Suprapubic skin (tissue), 3 donors: ENCODE data around the gene ZNF506.
"Not testable (repeated sequence)": the region's sequence is repeated elsewhere in the genome, so short reads cannot be mapped to it uniquely, and the experiment has no call there.

Experiments used
- POLR2A ChIP-seq, 2 donors: fragments of 450-650 bp; IDR thresholded peaks; one replicate each; pipeline ENCODE4 v1.6.1; 2017; ENCODE audit warnings: antibody characterized with exemption in 2 of 2, mild to moderate bottlenecking in 2 of 2, moderate library complexity in 2 of 2
- TF ChIP-seq, protein P1 (sequence below), 2 donors: fragments of 200-600 bp in 1 of 2; fragments of 450-650 bp in 1 of 2; sonication (generic) in 1 of 2; IDR thresholded peaks; one replicate each; pipeline ENCODE4 v1.5.1; 2016 to 2019; ENCODE audit warnings: antibody characterized with exemption in 2 of 2, mild to moderate bottlenecking in 1 of 2, moderate library complexity in 1 of 2

DNA sequence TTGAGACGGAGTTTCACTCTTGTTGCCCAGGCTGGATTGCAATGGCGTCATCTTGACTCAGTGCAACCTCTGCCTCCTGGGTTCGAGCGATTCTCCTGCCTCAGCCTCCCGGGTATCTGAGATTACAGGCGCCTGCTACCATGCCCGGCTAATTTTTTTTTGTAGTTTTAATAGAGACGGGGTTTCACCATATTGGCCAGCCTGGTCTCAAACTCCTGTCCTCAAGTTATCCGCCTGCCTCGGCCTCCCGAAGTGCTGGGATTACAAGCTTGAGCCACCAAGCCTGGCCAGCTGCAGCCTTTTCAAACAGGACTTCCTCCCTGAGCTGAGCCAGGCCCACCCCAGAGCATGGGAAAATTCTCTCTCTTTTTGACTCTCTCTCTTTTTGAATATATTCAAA, 426 bp upstream of the ZNF506 start:
- TF ChIP-seq, protein P1, sequence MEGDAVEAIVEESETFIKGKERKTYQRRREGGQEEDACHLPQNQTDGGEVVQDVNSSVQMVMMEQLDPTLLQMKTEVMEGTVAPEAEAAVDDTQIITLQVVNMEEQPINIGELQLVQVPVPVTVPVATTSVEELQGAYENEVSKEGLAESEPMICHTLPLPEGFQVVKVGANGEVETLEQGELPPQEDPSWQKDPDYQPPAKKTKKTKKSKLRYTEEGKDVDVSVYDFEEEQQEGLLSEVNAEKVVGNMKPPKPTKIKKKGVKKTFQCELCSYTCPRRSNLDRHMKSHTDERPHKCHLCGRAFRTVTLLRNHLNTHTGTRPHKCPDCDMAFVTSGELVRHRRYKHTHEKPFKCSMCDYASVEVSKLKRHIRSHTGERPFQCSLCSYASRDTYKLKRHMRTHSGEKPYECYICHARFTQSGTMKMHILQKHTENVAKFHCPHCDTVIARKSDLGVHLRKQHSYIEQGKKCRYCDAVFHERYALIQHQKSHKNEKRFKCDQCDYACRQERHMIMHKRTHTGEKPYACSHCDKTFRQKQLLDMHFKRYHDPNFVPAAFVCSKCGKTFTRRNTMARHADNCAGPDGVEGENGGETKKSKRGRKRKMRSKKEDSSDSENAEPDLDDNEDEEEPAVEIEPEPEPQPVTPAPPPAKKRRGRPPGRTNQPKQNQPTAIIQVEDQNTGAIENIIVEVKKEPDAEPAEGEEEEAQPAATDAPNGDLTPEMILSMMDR (IDR thresholded peaks at IDR 0.05): not testable (repeated sequence)
- not testable (repeated sequence) for TF ChIP-seq POLR2A (IDR thresholded peaks at IDR 0.05)
